Measurements from ENCODE around the gene DHX29. TPM values are rescaled to one million over a fixed set of nuclear protein-coding genes. Genes with fewer than 3 reads are reported as not detected.

DHX29 gene
- total RNA-seq, 1 donor from 2014 or later, result 17.4 TPM

- H3K4me3 Mint-ChIP-seq, result no peak overlapping the region
Observed at GRCh38 chr5:55236800-55237199, 70.7 kb downstream of the DHX29 start.

GRCh38 chr5:55234121-55234700 lies 73.3 kb downstream of the DHX29 start:
- ATAC-seq (ENCODE audit: low read depth), result no peak
- CTCF ChIA-PET, result interaction anchor here (1.2 kb wide), 1 partner anchor 10 kb away, joined by 3 read pairs; no protein-coding TSS in a partner anchor
- no peak for DNase-seq
- Mint-ChIP-seq H3K4me3 (peak overlapping the region; percentile 80), H3K36me3 (ENCODE audit: low read depth) (no peaks in the 10 kb centered on the region), H3K4me1 (peaks cover 29% of the 10 kb centered on the region), H3K9me3 (no peaks in the 10 kb centered on the region), H3K27ac (no peak overlapping the region), H3K27me3 (peaks cover 57% of the 10 kb centered on the region)
- TF ChIP-seq CTCF (IDR thresholded peaks at IDR 0.05), result no peak
- POLR2A ChIA-PET, result no interaction called here
- intact Hi-C loops (cut with micrococcal nuclease), result loop anchor here (5.0 kb wide), 1 partner anchor 303 kb away; no protein-coding TSS in a partner anchor

More at GRCh38 chr5:55236800-55237199, 70.7 kb downstream of the DHX29 start:
- DNase-seq, result no peak
- Mint-ChIP-seq H3K36me3 (ENCODE audit: low read depth) (no peaks in the 10 kb centered on the region), H3K4me1 (peaks cover 17% of the 10 kb centered on the region), H3K27me3 (peaks cover 39% of the 10 kb centered on the region), H3K27ac (no peak overlapping the region), H3K9me3 (no peaks in the 10 kb centered on the region)
- POLR2A ChIA-PET, result no interaction called here
- CTCF ChIA-PET, result no interaction called here
- no peak for ATAC-seq (ENCODE audit: low read depth)
- intact Hi-C loops (cut with micrococcal nuclease), result no loop called here
- no peak for TF ChIP-seq CTCF (IDR thresholded peaks at IDR 0.05)

GRCh38 chr5:55232985-55233928 lies 74.2 kb downstream of the DHX29 start, which contains the start of gene CCNO:
Gene CCNO (minus strand): TSS chr5:55233608. CDS start chr5:55233523, 85 bp downstream.
- no peak for TF ChIP-seq CTCF (IDR thresholded peaks at IDR 0.05)
- H3K4me1 Mint-ChIP-seq, result peaks cover 29% of the 10 kb centered on the region
- CTCF ChIA-PET, result interaction anchor here (0.8 kb wide), 1 partner anchor 12 kb away, joined by 3 read pairs; no protein-coding TSS in a partner anchor
- peak; percentile 77 for ATAC-seq (ENCODE audit: low read depth)
- peaks cover 66% of the 10 kb centered on the region for H3K27me3 Mint-ChIP-seq
- DNase-seq, result peak; percentile 45
- POLR2A ChIA-PET, result interaction anchor here (0.7 to 0.8 kb wide), 2 partner anchors 69 to 74 kb away, joined by 4 to 10 read pairs; partner anchors contain the start of genes DHX29 and MTREX
- peak within 1 kb of the TSS; percentile 81 for H3K4me3 Mint-ChIP-seq
- no peak within 1 kb of the TSS for H3K27ac Mint-ChIP-seq
- no peaks in the 10 kb centered on the region for H3K36me3 Mint-ChIP-seq (ENCODE audit: low read depth)
- H3K9me3 Mint-ChIP-seq, result no peaks in the 10 kb centered on the region
- intact Hi-C loops (cut with micrococcal nuclease), result loop anchor here (2.0 to 5.0 kb wide), 2 partner anchors 74 to 304 kb away; partner anchors contain the start of genes DHX29 and MTREX

- TF ChIP-seq CTCF (IDR thresholded peaks at IDR 0.05), result no peak
- DNase-seq, result peak; percentile 29
- Mint-ChIP-seq H3K9me3 (no peaks in the 10 kb centered on the region), H3K27me3 (peaks cover 68% of the 10 kb centered on the region), H3K4me3 (peak overlapping the region; percentile 81), H3K36me3 (ENCODE audit: low read depth) (no peaks in the 10 kb centered on the region), H3K27ac (no peak overlapping the region), H3K4me1 (peaks cover 36% of the 10 kb centered on the region)
- CTCF ChIA-PET, result interaction anchor here (0.8 kb wide), 1 partner anchor 11 kb away, joined by 3 read pairs; no protein-coding TSS in a partner anchor
- intact Hi-C loops (cut with micrococcal nuclease), result loop anchor here (2.0 to 5.0 kb wide), 2 partner anchors 74 to 305 kb away; partner anchors contain the start of genes DHX29 and MTREX
- ATAC-seq (ENCODE audit: low read depth), result no peak
- POLR2A ChIA-PET, result interaction anchor here (0.7 to 1.2 kb wide), 3 partner anchors 70 to 75 kb away, joined by 4 to 10 read pairs (median 7); partner anchors contain the start of genes DHX29 and MTREX
Observed at GRCh38 chr5:55232271-55232984, 75.1 kb downstream of the DHX29 start.
